ENCODE data around the gene ZSCAN5B.

ZSCAN5B gene

DNA sequence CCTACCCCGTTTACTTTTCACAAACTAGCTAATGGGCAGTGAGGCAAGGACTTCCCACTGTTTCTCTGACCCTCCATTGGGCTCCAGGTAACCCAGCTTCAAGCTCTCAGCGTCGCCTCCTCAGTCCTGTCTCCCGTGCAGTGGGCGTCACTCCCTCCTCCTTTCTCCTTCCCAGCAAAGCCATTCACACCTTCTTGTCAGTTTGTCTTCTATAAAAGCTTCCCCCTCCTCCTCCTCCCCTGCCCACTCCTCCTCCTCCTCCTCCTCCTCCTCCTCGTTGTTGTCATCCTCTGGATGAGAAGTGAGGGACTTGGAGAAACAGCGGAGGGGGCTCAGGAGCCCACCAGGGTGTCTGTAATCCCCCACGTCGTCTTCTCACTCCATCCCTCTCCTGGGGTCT, 23.5 kb downstream of the ZSCAN5B start:
- DNase-seq (ENCODE audit: low read depth) = no peak
- H3K4me3 ChIP-seq (ENCODE audit: low read length) = no peak overlapping the region
- TF ChIP-seq, protein P1, sequence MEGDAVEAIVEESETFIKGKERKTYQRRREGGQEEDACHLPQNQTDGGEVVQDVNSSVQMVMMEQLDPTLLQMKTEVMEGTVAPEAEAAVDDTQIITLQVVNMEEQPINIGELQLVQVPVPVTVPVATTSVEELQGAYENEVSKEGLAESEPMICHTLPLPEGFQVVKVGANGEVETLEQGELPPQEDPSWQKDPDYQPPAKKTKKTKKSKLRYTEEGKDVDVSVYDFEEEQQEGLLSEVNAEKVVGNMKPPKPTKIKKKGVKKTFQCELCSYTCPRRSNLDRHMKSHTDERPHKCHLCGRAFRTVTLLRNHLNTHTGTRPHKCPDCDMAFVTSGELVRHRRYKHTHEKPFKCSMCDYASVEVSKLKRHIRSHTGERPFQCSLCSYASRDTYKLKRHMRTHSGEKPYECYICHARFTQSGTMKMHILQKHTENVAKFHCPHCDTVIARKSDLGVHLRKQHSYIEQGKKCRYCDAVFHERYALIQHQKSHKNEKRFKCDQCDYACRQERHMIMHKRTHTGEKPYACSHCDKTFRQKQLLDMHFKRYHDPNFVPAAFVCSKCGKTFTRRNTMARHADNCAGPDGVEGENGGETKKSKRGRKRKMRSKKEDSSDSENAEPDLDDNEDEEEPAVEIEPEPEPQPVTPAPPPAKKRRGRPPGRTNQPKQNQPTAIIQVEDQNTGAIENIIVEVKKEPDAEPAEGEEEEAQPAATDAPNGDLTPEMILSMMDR (conservative IDR thresholded peaks at IDR 0.05; ENCODE audit: low read length) = no peak

- H3K4me3 ChIP-seq (ENCODE audit: low read length) = no peak overlapping the region
- DNase-seq (ENCODE audit: low read depth) = no peak
- TF ChIP-seq, protein P1 (conservative IDR thresholded peaks at IDR 0.05; ENCODE audit: low read length) = no peak
These were observed 27.3 kb downstream of the ZSCAN5B start for GRCh38 chr19:56170261-56170660.

- H3K4me3 ChIP-seq (ENCODE audit: low read length) = no peak overlapping the region
- TF ChIP-seq, protein P1 (conservative IDR thresholded peaks at IDR 0.05; ENCODE audit: low read length) = no peak
- no peak for DNase-seq (ENCODE audit: low read depth)
These were observed 30.5 kb downstream of the ZSCAN5B start for GRCh38 chr19:56167064-56167578.

GRCh38 chr19:56163097-56163496, 34.5 kb downstream of the ZSCAN5B start:
- no peak overlapping the region for H3K4me3 ChIP-seq (ENCODE audit: low read length)
- DNase-seq (ENCODE audit: low read depth) = no peak
- TF ChIP-seq, protein P1 (conservative IDR thresholded peaks at IDR 0.05; ENCODE audit: low read length) = no peak

- TF ChIP-seq, protein P1 (conservative IDR thresholded peaks at IDR 0.05; ENCODE audit: low read length) = no peak
- H3K4me3 ChIP-seq (ENCODE audit: low read length) = no peak overlapping the region
- no peak for DNase-seq (ENCODE audit: low read depth)
These were observed 35.3 kb downstream of the ZSCAN5B start for GRCh38 chr19:56162258-56162657.

GRCh38 chr19:56161534-56161933, 36.0 kb downstream of the ZSCAN5B start:
- H3K4me3 ChIP-seq (ENCODE audit: low read length) = no peak overlapping the region
- DNase-seq (ENCODE audit: low read depth) = no peak
- TF ChIP-seq, protein P1 (conservative IDR thresholded peaks at IDR 0.05; ENCODE audit: low read length) = no peak

DNA sequence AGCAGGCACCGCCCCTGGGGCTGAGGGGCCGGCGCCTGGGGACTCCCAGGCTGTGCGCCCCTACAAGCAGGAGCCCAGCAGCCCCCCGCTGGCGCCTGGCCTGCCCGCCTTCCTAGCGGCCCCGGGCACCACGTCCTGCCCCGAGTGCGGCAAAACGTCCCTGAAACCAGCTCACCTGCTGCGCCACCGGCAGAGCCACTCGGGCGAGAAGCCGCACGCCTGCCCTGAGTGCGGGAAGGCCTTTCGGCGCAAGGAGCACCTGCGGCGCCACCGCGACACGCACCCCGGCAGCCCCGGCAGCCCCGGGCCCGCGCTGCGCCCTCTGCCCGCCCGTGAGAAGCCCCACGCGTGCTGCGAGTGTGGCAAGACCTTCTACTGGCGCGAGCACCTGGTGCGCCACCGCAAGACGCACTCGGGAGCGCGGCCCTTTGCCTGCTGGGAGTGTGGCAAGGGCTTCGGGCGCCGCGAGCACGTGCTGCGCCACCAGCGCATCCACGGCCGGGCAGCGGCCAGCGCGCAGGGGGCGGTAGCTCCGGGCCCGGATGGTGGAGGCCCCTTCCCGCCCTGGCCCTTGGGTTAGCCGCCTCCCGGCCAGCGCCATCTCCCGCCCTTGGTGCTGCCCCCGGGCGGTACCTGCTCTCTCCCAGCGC, 37.8 kb downstream of the ZSCAN5B start:
- no peak overlapping the region for H3K4me3 ChIP-seq (ENCODE audit: low read length)
- no peak for DNase-seq (ENCODE audit: low read depth)
- TF ChIP-seq, protein P1 (conservative IDR thresholded peaks at IDR 0.05; ENCODE audit: low read length) = no peak

All from AG10803 (cell line).